SK-N-SH (cell line): ENCODE data around the gene IL1RL2. TPM values are rescaled to one million over a fixed set of nuclear protein-coding genes. Genes with fewer than 3 reads are reported as not detected.

Experiments
- CTCF ChIA-PET: fragments of 300-600, 350-600 bp; formaldehyde crosslinking; extraction: SDS; loops from one replicate; lab custom pipeline; 2021; lab: Yijun Ruan, JAX
- POLR2A ChIA-PET: fragments of 350-600 bp; sonication (Branson Sonifier 250); formaldehyde crosslinking; extraction: SDS; loops from one replicate; lab custom pipeline; 2020; ENCODE audit warnings: antibody characterized with exemption, inconsistent platforms; lab: Yijun Ruan, JAX
- DNase-seq: peaks from one replicate; pipeline ENCODE4 v3.0.0; 2012
- H2AFZ ChIP-seq: fragments of 200-600 bp; sonication (generic); 2 replicates; pipeline ENCODE4 v1.8.1; 2016; ENCODE audit warnings: antibody characterized with exemption, mild to moderate bottlenecking, low read depth
- H3F3A ChIP-seq: fragments of 200-600 bp; sonication (generic); replicated peaks from 2 replicates; pipeline ENCODE3; 2016; ENCODE audit warnings: antibody characterized with exemption, mild to moderate bottlenecking; ENCODE audit not compliant: insufficient read depth
- H3K27ac ChIP-seq, 2 experiments: fragments of 200-500 bp in 1 of 2; fragments of 200-600 bp in 1 of 2; sonication (Bioruptor generic) in 1 of 2; sonication (generic), shearing (Covaris generic) in 1 of 2; 2 replicates each; pipeline versions ENCODE4 v1.5.1 to v1.6.1; 2014 to 2016; ENCODE audit warnings: low read depth in 2 of 2, inconsistent platforms in 1 of 2, low read length in 1 of 2, mild to moderate bottlenecking in 1 of 2, mixed read lengths in 1 of 2
- H3K27me3 ChIP-seq: fragments of 200-600 bp; sonication (generic), shearing (Covaris generic); 2 replicates; pipeline ENCODE4 v1.6.1; 2016; ENCODE audit warnings: mixed run types; ENCODE audit not compliant: insufficient read depth
- H3K36me3 ChIP-seq, 2 experiments: fragments of 200-500 bp in 1 of 2; fragments of 200-600 bp in 1 of 2; sonication (Bioruptor generic) in 1 of 2; sonication (generic) in 1 of 2; replicated peaks in 1 of 2; 2 replicates each; pipeline versions ENCODE3 to v1.5.1; 2014 to 2016; ENCODE audit warnings: low read length in 1 of 2, mild to moderate bottlenecking in 1 of 2; ENCODE audit not compliant: insufficient read depth in 2 of 2, control insufficient read depth in 1 of 2
- H3K4me1 ChIP-seq, 2 experiments: fragments of 200-500 bp in 1 of 2; fragments of 200-600 bp in 1 of 2; sonication (Bioruptor generic) in 1 of 2; sonication (generic), shearing (Covaris generic) in 1 of 2; 2 replicates each; pipeline versions ENCODE4 v1.5.1 to v1.6.1; 2014 to 2016; ENCODE audit warnings: low read depth in 1 of 2, low read length in 1 of 2, mixed run types in 1 of 2; ENCODE audit not compliant: insufficient read depth in 2 of 2, control insufficient read depth in 1 of 2
- H3K4me2 ChIP-seq: fragments of 200-600 bp; sonication (generic), shearing (Covaris generic); 2 replicates; pipeline ENCODE4 v1.6.1; 2017; ENCODE audit warnings: mixed run types
- H3K4me3 ChIP-seq, 2 experiments: fragments of 200-500 bp in 1 of 2; fragments of 200-600 bp in 1 of 2; sonication (Bioruptor generic) in 1 of 2; sonication (generic), shearing (Covaris generic) in 1 of 2; 2 replicates each; pipeline versions ENCODE4 v1.5.1 to v1.8.1; 2014 to 2016; ENCODE audit warnings: low read depth in 2 of 2, inconsistent platforms in 1 of 2, low read length in 1 of 2, mild to moderate bottlenecking in 1 of 2, mixed read lengths in 1 of 2, moderate library complexity in 1 of 2
- H3K79me2 ChIP-seq: fragments of 200-600 bp; sonication (generic); 2 replicates; pipeline ENCODE4 v1.8.1; 2017; ENCODE audit warnings: mild to moderate bottlenecking; ENCODE audit not compliant: insufficient read depth
- H3K9ac ChIP-seq: fragments of 200-600 bp; sonication (generic); 2 replicates; pipeline ENCODE4 v1.6.1; 2017; ENCODE audit warnings: mixed run types
- H3K9me2 ChIP-seq: fragments of 200-600 bp; sonication (generic); 2 replicates; pipeline ENCODE4 v1.6.1; 2017; ENCODE audit warnings: mixed run types
- H3K9me3 ChIP-seq: fragments of 200-600 bp; sonication (generic); 2 replicates; pipeline ENCODE4 v1.6.1; 2017; ENCODE audit warnings: mixed run types, mild to moderate bottlenecking, moderate library complexity
- H4K20me1 ChIP-seq: fragments of 200-600 bp; sonication (generic); 2 replicates; pipeline ENCODE4 v1.6.1; 2017; ENCODE audit warnings: mild to moderate bottlenecking, mixed run types; ENCODE audit not compliant: insufficient read depth
- CHD2 ChIP-seq: fragments of 150-350 bp; IDR thresholded peaks from 2 replicates; pipeline ENCODE4 v1.6.1; 2018; ENCODE audit warnings: low read length; ENCODE audit not compliant: partially characterized antibody
- ELF1 ChIP-seq: IDR thresholded peaks from 2 replicates; pipeline ENCODE4 v1.4.0; 2012
- EP300 ChIP-seq, 2 experiments: IDR thresholded peaks; 2 replicates each; pipeline versions ENCODE4 v1.4.0 to v1.6.1; 2012; ENCODE audit warnings: borderline replicate concordance in 1 of 2, low read depth in 1 of 2, low read length in 1 of 2
- FOSL2 ChIP-seq: IDR thresholded peaks from 2 replicates; pipeline ENCODE4 v1.4.0; 2012; ENCODE audit warnings: low read depth, mild to moderate bottlenecking, moderate library complexity, borderline replicate concordance
- FOXJ3 ChIP-seq: sonication (generic); formaldehyde crosslinking; IDR thresholded peaks from 2 replicates; pipeline ENCODE4 v1.5.1; 2020; ENCODE audit warnings: mild to moderate bottlenecking, missing genetic modification reagents
- FOXM1 ChIP-seq: IDR thresholded peaks from 2 replicates; pipeline ENCODE4 v1.4.0; 2012; ENCODE audit warnings: low read depth, mild to moderate bottlenecking
- GABPA ChIP-seq: IDR thresholded peaks from 2 replicates; pipeline ENCODE4 v1.4.0; 2012; ENCODE audit warnings: low read depth, mild to moderate bottlenecking
- IRF3 ChIP-seq: fragments of 150-350 bp; IDR thresholded peaks from 2 replicates; pipeline ENCODE4 v1.6.1; 2016; ENCODE audit warnings: mild to moderate bottlenecking, low read depth, low read length
- JUND ChIP-seq: IDR thresholded peaks from 2 replicates; pipeline ENCODE4 v1.4.0; 2012
- MAX ChIP-seq: IDR thresholded peaks from 2 replicates; pipeline ENCODE4 v1.4.0; 2012; ENCODE audit warnings: low read depth
- MEF2A ChIP-seq: IDR thresholded peaks from 2 replicates; pipeline ENCODE4 v1.4.0; 2012; ENCODE audit warnings: low read depth, borderline replicate concordance
- MXI1 ChIP-seq: IDR thresholded peaks from 2 replicates; pipeline ENCODE4 v1.6.1; 2012; ENCODE audit warnings: mild to moderate bottlenecking, low read depth, low read length, improper control_type of control experiment
- NFIC ChIP-seq: IDR thresholded peaks from 2 replicates; pipeline ENCODE4 v1.4.0; 2012; ENCODE audit warnings: borderline replicate concordance
- NRF1 ChIP-seq: IDR thresholded peaks from 2 replicates; pipeline ENCODE4 v1.6.1; 2012; ENCODE audit warnings: low read depth, mild to moderate bottlenecking, low read length
- POLR2AphosphoS5 ChIP-seq: IDR thresholded peaks from 2 replicates; pipeline ENCODE4 v1.6.1; 2012; ENCODE audit warnings: low read depth, low read length
- RAD21 ChIP-seq: IDR thresholded peaks from 2 replicates; pipeline ENCODE4 v1.6.1; 2012; ENCODE audit warnings: mild to moderate bottlenecking, low read length
- RXRA ChIP-seq: IDR thresholded peaks from 2 replicates; pipeline ENCODE4 v1.4.0; 2012; ENCODE audit warnings: low read depth, mild to moderate bottlenecking, borderline replicate concordance
- SIN3A ChIP-seq: IDR thresholded peaks from 2 replicates; pipeline ENCODE4 v1.6.1; 2012; ENCODE audit warnings: low read depth, mild to moderate bottlenecking, low read length, moderate library complexity, borderline replicate concordance
- USF1 ChIP-seq: IDR thresholded peaks from 2 replicates; pipeline ENCODE4 v1.4.0; 2012; ENCODE audit warnings: low read depth, borderline replicate concordance
- USF2 ChIP-seq: fragments of 150-350 bp; IDR thresholded peaks from 2 replicates; pipeline ENCODE4 v1.6.1; 2017; ENCODE audit warnings: antibody characterized with exemption, low read length, low read depth, borderline replicate concordance
- YY1 ChIP-seq: IDR thresholded peaks from 2 replicates; pipeline ENCODE4 v1.4.0; 2012; ENCODE audit warnings: low read depth, mild to moderate bottlenecking
- ZBTB33 ChIP-seq: IDR thresholded peaks from 2 replicates; pipeline ENCODE4 v1.4.0; 2012; ENCODE audit warnings: low read depth, borderline replicate concordance
- WGBS: methylation state at CpG from one replicate; pipeline ENCODE4 v1.1.6; 2017; ENCODE audit warnings: low lambda C conversion rate; 5-methylcytosine and 5-hydroxymethylcytosine counted together
- polyA plus RNA-seq, 3 experiments: library from polyadenylated mRNA; depleted of rRNA; stranded (reverse); fragments of >200 nt; gene quantifications; 2 replicates each; pipeline ENCODE4 v1.2.3, GENCODE V29; 2012

IL1RL2 gene
- polyA plus RNA-seq, 1 of the 3 experiments (the other 2 are of a cell fraction), result 0.05 TPM

GRCh38 chr2:102159295-102159694 is 27.5 kb upstream of the IL1RL2 start:
- Histone ChIP-seq H3K79me2 (no peaks in the 10 kb centered on the region), H3K4me2 (no peak overlapping the region), H3K27ac (no peak overlapping the region), H3K36me3 (peaks cover 0 to 33% of the 10 kb centered on the region in 2 experiments), H3K27me3 (no peaks in the 10 kb centered on the region), H3K9me2 (no peaks in the 10 kb centered on the region), H3K9me3 (no peaks in the 10 kb centered on the region), H4K20me1 (no peaks in the 10 kb centered on the region), H3K4me1 (no peaks in the 10 kb centered on the region), H3K4me3 (no peak overlapping the region), H2AFZ (no peak overlapping the region), H3K9ac (no peak overlapping the region), H3F3A (peaks cover 5% of the 10 kb centered on the region)
- POLR2A ChIA-PET, result no interaction called here
- TF ChIP-seq YY1 (no peak), NFIC (no peak), RXRA (no peak), FOXJ3 (CRISPR knock-in tag) (no peak), RAD21 (no peak), GABPA (no peak), JUND (no peak), EP300 (IDR thresholded peaks at IDR 0.05; ENCODE audit: borderline replicate concordance in 1 of 2, low read depth in 1 of 2, low read length in 1 of 2) (no peak), NRF1 (no peak), ELF1 (no peak), USF1 (no peak), CHD2 (no peak)
- CTCF ChIA-PET, result interaction anchor here (1.2 kb wide), 1 partner anchor 139 kb away, joined by 3 read pairs; no protein-coding TSS in a partner anchor
- DNase-seq, result no peak
- WGBS, result 10% methylated on average over 1 of the region's 1 CpG

GRCh38 chr2:102166189-102166845 is 20.5 kb upstream of the IL1RL2 start:
- peak overlapping the region; percentile 11; the same call in 1 of the 2 replicates for H3K4me2 ChIP-seq
- no peak overlapping the region for H3K9ac ChIP-seq
- ChIA-PET POLR2A (no interaction called here), CTCF (interaction anchor here (1.1 to 2.4 kb wide), 5 partner anchors 11 to 160 kb away, joined by 3 to 11 read pairs (median 4); no protein-coding TSS in a partner anchor)
- peak overlapping the region in 1 of 2 experiments; percentile 52; a peak in 1 of 4 replicates for H3K27ac ChIP-seq
- WGBS, result 29% methylated on average over 4 of the region's 4 CpGs
- H3K4me3 ChIP-seq, result no peak overlapping the region
- no peaks in the 10 kb centered on the region for H3F3A ChIP-seq
- no peaks in the 10 kb centered on the region for H3K4me1 ChIP-seq
- no peaks in the 10 kb centered on the region for H4K20me1 ChIP-seq
- H3K79me2 ChIP-seq, result no peaks in the 10 kb centered on the region
- DNase-seq, result no peak
- H3K9me2 ChIP-seq, result no peaks in the 10 kb centered on the region
- no peak overlapping the region for H2AFZ ChIP-seq
- no peaks in the 10 kb centered on the region for H3K27me3 ChIP-seq
- H3K9me3 ChIP-seq, result no peaks in the 10 kb centered on the region
- peaks cover 2 to 31% of the 10 kb centered on the region in 2 experiments for H3K36me3 ChIP-seq
- peak; percentile 6; the same call in 1 of the 2 replicates for TF ChIP-seq POLR2AphosphoS5
- TF ChIP-seq MEF2A, result no peak
- TF ChIP-seq FOXJ3 (CRISPR knock-in tag), result no peak
- TF ChIP-seq ZBTB33, result no peak
- no peak for TF ChIP-seq MXI1
- no peak for TF ChIP-seq RXRA
- TF ChIP-seq IRF3, result no peak
- TF ChIP-seq USF1, result no peak
- TF ChIP-seq SIN3A, result no peak
- TF ChIP-seq RAD21, result peak; percentile 58
- TF ChIP-seq FOXM1, result no peak
- TF ChIP-seq MAX, result no peak
- TF ChIP-seq USF2, result no peak
- peak; percentile 28 for TF ChIP-seq FOSL2
- TF ChIP-seq YY1, result no peak
